ENCODE measurements around the gene GSS.

GRCh38 chr20:34979366-34980153 lies 24.0 kb upstream of the GSS start:
- no peak for TF ChIP-seq CTCF (IDR thresholded peaks at IDR 0.05)
- peak in 1 of 2 donors; percentile 59 for TF ChIP-seq POLR2A (IDR thresholded peaks at IDR 0.05)

Data from heart left ventricle (tissue), 13 donors.